Activated naive CD4-positive, alpha-beta T cell treated with anti-CD3 and anti-CD28 coated beads, Interleukin-2, amount 50 U/mL, for 24 hours (primary cell): ENCODE measurements around the gene FAM47C.
"Not testable (repeated sequence)": the region's sequence is repeated elsewhere in the genome, so short reads cannot be mapped to it uniquely, and the experiment has no call there.

Experiments used
- H3K27ac Mint-ChIP-seq: one replicate; pipeline ENCODE4 v1.8.0; 2021; ENCODE audit warnings: mild to moderate bottlenecking, mixed read lengths
- H3K27me3 Mint-ChIP-seq: one replicate; pipeline ENCODE4 v1.8.0; 2021; ENCODE audit warnings: mixed read lengths
- H3K36me3 Mint-ChIP-seq: one replicate; pipeline ENCODE4 v1.8.0; 2021; ENCODE audit warnings: mixed read lengths
- H3K4me1 Mint-ChIP-seq: one replicate; pipeline ENCODE4 v1.8.0; 2021; ENCODE audit warnings: mixed read lengths
- H3K4me3 Mint-ChIP-seq: one replicate; pipeline ENCODE4 v1.8.0; 2021; ENCODE audit warnings: mild to moderate bottlenecking, mixed read lengths
- H3K9me3 Mint-ChIP-seq: one replicate; pipeline ENCODE4 v1.8.0; 2021; ENCODE audit warnings: mixed read lengths

FAM47C gene

DNA sequence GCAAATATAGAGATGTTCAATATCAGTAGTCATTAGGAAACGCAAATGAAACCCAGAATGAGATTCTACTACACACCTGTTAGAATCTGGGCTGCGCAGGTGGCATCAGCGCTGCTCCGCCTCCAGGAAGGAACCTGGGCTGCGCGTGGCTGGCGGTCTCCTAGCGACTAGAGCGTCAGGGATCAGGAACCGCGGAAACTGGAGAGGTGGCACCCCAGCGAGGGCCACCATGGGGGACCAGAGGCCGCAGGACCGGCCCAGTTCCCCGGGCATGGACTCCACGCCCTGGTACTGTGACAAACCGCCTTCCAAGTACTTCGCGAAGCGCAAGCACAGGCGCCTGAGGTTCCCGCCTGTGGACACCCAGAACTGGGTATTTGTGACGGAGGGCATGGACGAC, at the start of gene FAM47C:
Gene FAM47C, plus strand, starts transcription at position 185 of the 400 bp plus-strand sequence. Its CDS starts 45 bp downstream, at position 230.
- not testable (repeated sequence) for H3K4me1 Mint-ChIP-seq, H3K27ac Mint-ChIP-seq, H3K9me3 Mint-ChIP-seq, H3K36me3 Mint-ChIP-seq, H3K27me3 Mint-ChIP-seq, H3K4me3 Mint-ChIP-seq

DNA sequence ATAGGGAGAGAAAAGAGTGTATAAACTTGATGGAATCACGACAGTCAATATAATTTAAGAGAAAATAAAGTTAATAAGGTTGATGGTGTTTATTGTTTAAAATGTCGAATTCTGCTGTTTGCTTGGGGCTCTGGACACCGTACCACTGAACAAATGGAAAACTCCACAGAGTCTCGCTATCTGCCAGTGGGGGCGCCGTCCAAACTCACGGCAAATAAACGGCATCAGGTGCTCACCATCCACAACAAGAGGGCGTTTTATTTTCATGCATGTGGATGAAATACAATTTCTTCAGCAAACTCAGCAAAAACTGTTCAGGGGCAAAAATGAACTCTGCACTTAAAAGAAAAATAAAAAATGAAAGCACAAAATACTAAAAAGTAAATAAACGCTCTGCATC, 46.6 kb upstream of the FAM47C start:
- Mint-ChIP-seq H3K27me3 (peaks cover 13% of the 10 kb centered on the region), H3K27ac (no peak overlapping the region), H3K4me3 (no peak overlapping the region), H3K4me1 (no peaks in the 10 kb centered on the region), H3K36me3 (no peaks in the 10 kb centered on the region), H3K9me3 (no peaks in the 10 kb centered on the region)

DNA sequence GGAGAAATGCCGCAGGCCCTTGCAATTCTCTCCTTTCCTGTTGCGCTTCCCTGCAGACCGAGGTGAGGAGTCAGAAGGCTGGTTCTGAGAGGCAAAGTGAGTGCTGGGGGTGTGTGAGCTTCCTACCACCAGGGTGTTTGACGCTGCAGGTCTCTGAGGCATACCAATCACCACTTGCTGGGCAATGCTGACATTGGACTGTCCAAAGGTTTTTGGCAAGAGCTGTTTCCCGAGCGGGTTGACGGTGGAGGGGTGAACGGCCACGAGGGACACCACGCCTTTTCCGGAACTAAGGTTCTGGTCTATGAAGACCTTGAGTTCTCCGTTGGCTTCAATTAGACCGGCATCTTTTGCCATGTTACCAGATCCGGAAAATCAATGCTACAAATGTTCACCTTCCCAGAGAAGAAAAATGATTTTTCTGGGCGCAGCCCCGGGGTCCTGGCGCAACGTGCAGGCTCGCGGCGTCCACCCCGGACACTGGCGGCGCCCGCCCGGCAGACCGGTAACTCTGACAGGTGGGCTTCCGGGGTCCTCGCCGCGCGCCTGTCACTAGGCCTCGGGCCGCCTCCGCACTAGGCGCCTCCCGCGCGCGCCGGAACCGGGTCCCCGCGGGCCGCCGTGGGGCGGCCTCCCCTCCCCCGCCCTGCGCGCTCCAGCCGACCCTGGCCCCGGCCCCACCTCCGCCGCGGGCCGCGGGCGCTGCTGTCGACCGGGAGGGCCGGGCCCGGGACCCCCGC, 44.9 kb upstream of the FAM47C start:
- H3K9me3 Mint-ChIP-seq: no peaks in the 10 kb centered on the region
- H3K27me3 Mint-ChIP-seq: peaks cover 7% of the 10 kb centered on the region
- no peaks in the 10 kb centered on the region for H3K36me3 Mint-ChIP-seq
- H3K4me3 Mint-ChIP-seq: no peak overlapping the region
- H3K4me1 Mint-ChIP-seq: no peaks in the 10 kb centered on the region
- H3K27ac Mint-ChIP-seq: no peak overlapping the region

DNA sequence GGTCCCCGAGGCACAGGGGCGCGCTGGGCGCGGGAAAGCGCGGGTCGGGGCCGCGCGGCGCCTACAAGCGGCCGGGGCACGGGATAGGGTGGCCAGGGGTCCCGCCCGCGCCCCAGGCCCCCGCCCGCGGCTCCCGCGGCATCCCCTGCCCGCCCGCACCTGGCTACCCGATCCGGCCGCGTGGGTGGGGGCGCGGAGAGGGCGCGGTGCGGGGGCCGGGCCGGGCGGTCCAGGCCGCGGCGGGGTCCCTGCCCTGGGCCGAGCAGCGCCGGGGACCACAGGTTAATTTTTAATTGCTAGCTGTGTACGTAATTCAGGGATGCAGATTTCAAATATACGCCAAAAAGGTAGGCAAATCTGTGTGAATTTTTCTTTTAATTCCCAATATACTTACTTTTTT, 44.3 kb upstream of the FAM47C start:
- Mint-ChIP-seq H3K4me3 (no peak overlapping the region), H3K27me3 (peaks cover 4% of the 10 kb centered on the region), H3K36me3 (no peaks in the 10 kb centered on the region), H3K4me1 (no peaks in the 10 kb centered on the region), H3K27ac (no peak overlapping the region), H3K9me3 (no peaks in the 10 kb centered on the region)

DNA sequence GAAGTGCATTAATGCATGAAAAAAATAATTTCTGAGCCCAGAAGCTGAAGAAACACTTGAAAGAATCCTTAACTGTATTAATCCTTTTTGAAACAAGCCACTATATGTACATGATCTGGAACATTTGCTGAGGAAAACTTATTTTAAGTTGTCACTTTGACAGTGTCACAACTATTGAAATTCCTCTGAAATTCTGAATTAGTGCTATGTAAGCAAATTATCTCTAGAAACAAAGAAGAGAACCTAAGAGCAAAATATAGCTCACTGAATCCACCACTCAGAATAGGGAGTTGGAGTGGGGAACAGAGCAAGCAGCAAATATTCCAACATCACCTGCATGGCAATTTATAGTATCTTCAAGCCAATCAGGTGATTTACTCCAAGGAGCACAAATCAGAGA, 34.6 kb upstream of the FAM47C start:
- Mint-ChIP-seq H3K27ac (no peak overlapping the region), H3K4me1 (no peaks in the 10 kb centered on the region), H3K27me3 (no peaks in the 10 kb centered on the region), H3K9me3 (no peaks in the 10 kb centered on the region), H3K36me3 (no peaks in the 10 kb centered on the region), H3K4me3 (no peak overlapping the region)

DNA sequence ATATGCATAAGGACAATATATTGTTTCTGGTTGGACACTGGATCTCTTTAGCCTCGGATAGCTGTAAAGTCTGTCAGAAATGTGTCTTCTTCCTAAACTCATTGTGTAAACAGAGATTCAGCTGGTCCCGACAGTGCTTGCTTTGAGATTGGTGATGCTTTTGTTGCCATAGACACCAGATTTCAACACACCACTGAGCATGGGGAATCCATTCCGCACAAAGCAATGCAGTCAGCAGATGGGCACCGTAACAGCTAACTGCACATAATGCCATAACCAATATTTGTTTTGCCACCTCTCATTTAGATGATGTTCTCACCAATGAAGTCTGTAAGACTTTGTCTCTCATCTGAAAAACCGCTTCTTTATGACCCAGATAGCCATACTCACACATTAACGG, 33.3 kb upstream of the FAM47C start:
- Mint-ChIP-seq H3K4me3 (no peak overlapping the region), H3K4me1 (no peaks in the 10 kb centered on the region), H3K9me3 (no peaks in the 10 kb centered on the region), H3K36me3 (no peaks in the 10 kb centered on the region), H3K27ac (no peak overlapping the region), H3K27me3 (no peaks in the 10 kb centered on the region)

DNA sequence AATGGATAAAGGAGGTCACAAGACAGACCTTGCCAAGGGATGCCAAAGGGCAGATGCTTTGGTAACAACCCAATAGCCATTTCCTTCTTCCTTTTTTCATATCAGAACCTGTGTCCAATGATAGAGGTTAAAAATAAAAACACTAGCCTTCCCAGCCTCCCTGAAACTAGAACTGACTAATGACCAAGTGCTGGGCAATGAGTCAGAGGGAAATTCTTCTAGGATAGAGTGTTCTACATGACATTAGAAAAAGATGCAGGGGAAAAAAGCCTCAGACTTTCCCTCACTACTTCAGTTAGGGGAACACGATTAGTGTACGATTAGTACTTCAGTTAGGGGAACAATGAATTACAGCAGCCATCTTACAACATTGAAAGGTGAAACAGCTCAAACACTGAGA, 29.3 kb upstream of the FAM47C start:
- no peak overlapping the region for H3K27ac Mint-ChIP-seq

DNA sequence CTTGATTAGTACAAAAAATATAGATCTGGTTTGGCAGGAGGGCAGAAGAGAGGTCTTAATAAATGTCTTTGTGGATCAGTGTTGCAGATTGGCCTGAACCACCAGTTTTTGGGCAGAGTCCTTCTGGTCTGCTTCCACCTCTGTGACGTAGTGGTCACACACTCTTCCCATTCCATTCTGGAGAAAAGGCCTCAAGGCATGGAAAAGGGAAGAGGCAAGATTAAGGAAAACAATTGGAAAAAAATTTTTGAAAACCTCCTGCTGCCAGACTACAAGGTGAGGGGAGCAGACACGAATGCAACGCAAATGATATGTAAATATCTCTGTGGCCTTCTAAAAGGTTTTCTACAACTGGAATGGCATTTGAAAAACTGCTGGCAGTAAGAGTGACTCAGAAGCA, 24.3 kb upstream of the FAM47C start:
- Mint-ChIP-seq H3K9me3 (no peaks in the 10 kb centered on the region), H3K4me1 (no peaks in the 10 kb centered on the region), H3K27ac (no peak overlapping the region), H3K4me3 (no peak overlapping the region), H3K36me3 (peaks cover 2% of the 10 kb centered on the region), H3K27me3 (peaks cover 8% of the 10 kb centered on the region)

More for the DNA sequence above, 29.3 kb upstream of the FAM47C start:
- no peak overlapping the region for H3K4me3 Mint-ChIP-seq
- no peaks in the 10 kb centered on the region for H3K4me1 Mint-ChIP-seq
- no peaks in the 10 kb centered on the region for H3K36me3 Mint-ChIP-seq
- no peaks in the 10 kb centered on the region for H3K9me3 Mint-ChIP-seq
- peaks cover 4% of the 10 kb centered on the region for H3K27me3 Mint-ChIP-seq

DNA sequence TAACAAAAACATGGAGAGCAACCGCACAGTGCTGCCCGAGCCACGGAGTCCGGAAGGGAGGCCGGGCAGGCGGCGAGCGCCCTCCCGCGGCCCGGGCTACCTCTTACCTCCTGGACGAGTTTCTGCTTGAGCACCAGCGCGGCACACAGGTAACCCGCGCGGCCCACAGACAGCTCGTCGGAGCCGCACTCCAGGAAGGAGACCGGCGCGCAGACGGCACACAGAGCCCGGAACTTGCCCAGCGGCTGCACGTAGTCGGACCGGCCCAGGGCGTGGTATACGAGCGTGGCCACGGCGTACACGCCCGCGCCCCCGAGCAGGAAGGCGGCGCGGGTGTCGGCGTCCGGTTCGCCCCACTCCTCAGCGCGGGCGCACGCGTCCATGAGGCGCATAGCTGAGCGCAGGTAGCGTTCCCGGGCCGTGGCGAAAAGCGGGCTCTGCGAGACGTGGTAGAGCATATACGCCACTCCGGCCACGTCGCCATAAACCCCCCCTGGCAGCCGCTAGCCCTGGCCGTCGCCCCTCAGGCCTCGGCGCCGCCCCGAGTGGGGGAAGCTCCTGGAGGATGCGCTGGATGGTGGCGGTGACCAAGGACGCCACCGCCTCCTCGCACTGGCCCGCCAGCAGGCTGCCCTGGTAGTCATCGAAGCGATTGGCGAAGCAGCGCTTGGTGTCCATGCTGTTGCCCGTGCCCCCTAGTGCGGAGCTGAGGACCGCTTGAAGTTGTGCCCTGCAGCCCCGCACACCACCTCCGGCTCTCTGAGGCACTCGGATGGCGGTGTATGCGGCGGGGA, 22.6 kb upstream of the FAM47C start:
- not testable (repeated sequence) for H3K9me3 Mint-ChIP-seq, H3K36me3 Mint-ChIP-seq, H3K27me3 Mint-ChIP-seq, H3K4me3 Mint-ChIP-seq, H3K4me1 Mint-ChIP-seq, H3K27ac Mint-ChIP-seq

DNA sequence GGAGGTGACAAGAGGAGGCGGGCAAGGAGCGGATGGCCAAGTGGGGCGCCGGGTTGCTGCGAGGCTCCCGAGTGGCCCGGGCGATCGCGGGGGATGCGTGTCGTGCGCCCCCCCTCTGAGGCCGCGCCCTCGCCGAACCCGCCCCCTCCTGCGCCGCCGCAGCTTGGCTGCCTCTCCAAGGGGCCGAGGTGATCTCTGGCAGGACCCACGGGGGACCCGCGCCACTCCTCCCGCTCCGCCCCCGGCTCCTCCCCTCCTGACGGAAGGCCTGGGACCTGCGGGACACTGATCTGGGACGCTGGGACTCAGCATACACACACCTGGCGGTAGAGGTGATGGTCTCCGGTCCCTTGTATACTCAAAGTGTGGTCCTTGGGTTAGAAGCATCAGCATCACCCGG, 21.9 kb upstream of the FAM47C start:
- peaks cover 2% of the 10 kb centered on the region for H3K36me3 Mint-ChIP-seq
- peaks cover 8% of the 10 kb centered on the region for H3K27me3 Mint-ChIP-seq
- H3K4me1 Mint-ChIP-seq: no peaks in the 10 kb centered on the region
- H3K4me3 Mint-ChIP-seq: no peak overlapping the region
- no peaks in the 10 kb centered on the region for H3K9me3 Mint-ChIP-seq
- no peak overlapping the region for H3K27ac Mint-ChIP-seq

DNA sequence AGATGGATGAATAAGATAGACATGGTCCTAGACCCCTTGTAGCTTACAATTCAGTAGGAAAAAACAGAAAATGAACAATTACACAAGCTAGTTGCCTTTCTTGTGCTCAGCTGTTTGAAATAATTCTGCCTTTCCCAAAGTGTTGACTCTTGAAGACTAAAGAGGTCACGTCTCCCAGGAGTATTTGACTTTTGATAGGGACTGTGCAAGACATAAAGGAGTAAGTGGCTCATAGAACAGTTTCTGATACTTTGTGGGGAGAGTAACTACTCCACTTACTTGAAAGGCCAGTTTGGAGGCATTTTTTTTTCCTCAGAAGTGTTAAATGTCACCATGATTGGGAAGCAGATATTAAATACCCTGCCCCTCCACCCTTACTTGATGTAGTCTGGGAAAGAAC, 21.0 kb upstream of the FAM47C start:
- H3K9me3 Mint-ChIP-seq, H3K4me3 Mint-ChIP-seq, H3K27ac Mint-ChIP-seq, H3K27me3 Mint-ChIP-seq, H3K36me3 Mint-ChIP-seq, H3K4me1 Mint-ChIP-seq: not testable (repeated sequence)

DNA sequence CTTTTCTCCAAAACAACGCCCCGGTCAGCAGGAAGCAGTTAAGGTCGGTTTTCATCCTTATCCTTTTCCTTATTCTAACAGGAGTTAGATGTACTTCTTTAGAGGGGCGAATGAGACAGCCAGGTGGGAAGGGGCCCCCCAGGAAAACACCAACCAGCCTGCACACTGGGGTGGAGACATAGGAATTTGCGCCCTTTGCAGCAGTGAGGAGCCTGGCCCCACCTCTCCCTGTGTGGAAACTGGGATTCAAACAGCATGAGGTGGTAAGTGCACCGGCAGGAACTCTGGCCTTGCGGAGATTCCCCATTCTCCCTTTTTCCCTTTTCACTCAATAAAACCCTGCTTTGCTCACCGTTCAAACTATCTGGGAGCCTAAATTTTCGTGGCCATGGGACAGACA, 8.0 kb upstream of the FAM47C start:
- H3K9me3 Mint-ChIP-seq: no peaks in the 10 kb centered on the region
- H3K27me3 Mint-ChIP-seq: no peaks in the 10 kb centered on the region
- H3K36me3 Mint-ChIP-seq: no peaks in the 10 kb centered on the region
- H3K4me3 Mint-ChIP-seq: no peak overlapping the region
- H3K4me1 Mint-ChIP-seq: no peaks in the 10 kb centered on the region
- no peak overlapping the region for H3K27ac Mint-ChIP-seq

DNA sequence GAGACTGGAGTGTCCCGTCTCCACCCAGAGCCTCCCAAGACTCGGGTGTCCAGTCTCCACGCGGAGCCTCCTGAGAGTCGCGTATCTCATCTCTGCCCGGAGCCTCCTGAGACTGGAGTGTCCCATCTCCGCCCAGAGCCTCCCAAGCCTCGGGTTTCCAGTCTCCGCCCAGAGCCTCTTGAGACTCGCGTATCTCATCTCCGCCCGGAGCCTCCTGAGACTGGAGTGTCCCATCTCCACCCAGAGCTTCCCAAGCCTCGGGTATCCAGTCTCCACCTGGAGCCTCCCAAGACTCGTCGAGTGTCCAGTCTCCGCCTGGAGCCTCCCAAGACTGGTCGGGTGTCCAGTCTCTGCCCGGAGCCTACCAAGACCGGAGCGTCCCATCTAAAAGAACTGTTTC, 2.3 kb downstream of the FAM47C start:
- no peaks in the 10 kb centered on the region for H3K36me3 Mint-ChIP-seq
- H3K4me1 Mint-ChIP-seq: no peaks in the 10 kb centered on the region
- H3K4me3 Mint-ChIP-seq: no peak overlapping the region
- H3K27me3 Mint-ChIP-seq: no peaks in the 10 kb centered on the region
- H3K9me3 Mint-ChIP-seq: no peaks in the 10 kb centered on the region
- H3K27ac Mint-ChIP-seq: no peak overlapping the region

DNA sequence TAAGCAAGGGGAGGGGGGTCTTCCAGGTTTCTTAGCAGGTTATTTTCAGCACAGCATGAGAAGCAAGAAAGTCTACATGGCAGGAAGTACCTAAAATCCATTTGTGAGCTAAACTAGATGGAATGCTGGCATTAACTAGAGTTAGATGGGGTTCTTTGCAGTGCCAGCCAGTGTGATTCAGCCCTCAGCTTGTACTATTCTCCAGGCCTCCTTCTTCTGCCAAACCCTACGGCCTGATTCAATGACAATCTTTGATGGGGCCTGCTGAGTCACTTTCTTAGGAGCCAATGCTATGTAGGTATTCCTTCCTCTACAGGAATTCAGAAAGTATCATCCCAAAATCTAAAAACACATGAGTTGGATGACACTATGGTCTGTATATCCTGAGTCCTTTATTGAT, 26.1 kb downstream of the FAM47C start:
- not testable (repeated sequence) for H3K4me1 Mint-ChIP-seq, H3K4me3 Mint-ChIP-seq, H3K27ac Mint-ChIP-seq

DNA sequence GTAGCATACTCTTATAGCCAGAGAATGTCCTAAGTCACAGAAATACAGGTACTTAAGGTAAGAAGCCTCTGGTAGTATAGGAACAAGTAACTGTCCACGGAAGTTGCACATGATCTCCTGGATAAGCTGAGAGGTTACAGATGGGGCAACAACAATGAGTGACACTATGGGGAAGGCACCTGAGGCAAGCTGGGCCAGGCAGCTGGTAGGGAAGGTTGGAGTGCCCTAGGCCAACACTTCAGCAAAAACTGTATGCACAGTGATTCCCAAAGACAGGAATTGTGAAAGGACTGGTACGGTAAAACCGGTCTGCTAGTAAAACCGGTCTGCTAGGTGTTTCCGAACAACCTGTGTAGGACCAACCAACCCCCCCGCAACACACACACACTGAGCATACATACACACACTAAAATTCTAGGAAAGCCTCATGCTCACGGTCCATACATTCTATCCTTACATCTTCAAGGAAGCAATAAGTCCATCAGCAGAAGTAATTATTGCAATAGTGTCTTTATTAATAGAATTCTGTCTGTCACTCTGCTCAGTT, 28.6 kb downstream of the FAM47C start:
- H3K4me1 Mint-ChIP-seq, H3K36me3 Mint-ChIP-seq, H3K9me3 Mint-ChIP-seq, H3K27ac Mint-ChIP-seq, H3K4me3 Mint-ChIP-seq, H3K27me3 Mint-ChIP-seq: not testable (repeated sequence)

More for the DNA sequence above, 26.1 kb downstream of the FAM47C start:
- H3K9me3 Mint-ChIP-seq, H3K27me3 Mint-ChIP-seq, H3K36me3 Mint-ChIP-seq: not testable (repeated sequence)

DNA sequence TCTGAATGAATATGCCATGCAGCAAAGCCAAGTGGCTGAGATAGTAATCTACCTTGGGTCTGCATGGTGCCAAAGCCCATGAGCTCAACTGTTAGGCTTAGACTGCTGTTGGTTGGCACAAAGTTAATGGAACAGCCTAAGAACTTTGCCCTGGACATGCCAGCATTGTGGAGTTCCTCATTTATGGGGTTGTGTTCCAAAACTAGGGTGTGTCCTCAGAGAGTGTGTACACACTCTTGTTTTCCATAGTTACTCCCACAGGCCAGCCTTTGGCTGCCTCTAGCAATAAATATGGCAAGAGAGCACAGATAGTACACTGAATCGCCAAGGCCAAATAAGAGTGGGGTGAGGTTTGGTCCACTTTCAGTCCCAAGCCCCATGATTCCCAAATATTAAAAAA, 30.6 kb downstream of the FAM47C start:
- not testable (repeated sequence) for H3K27me3 Mint-ChIP-seq, H3K27ac Mint-ChIP-seq, H3K4me3 Mint-ChIP-seq, H3K4me1 Mint-ChIP-seq, H3K36me3 Mint-ChIP-seq, H3K9me3 Mint-ChIP-seq
